Measurements from ENCODE around the gene AKAP11. TPM values are rescaled to one million over a fixed set of nuclear protein-coding genes. Genes with fewer than 3 reads are reported as not detected.

The AKAP11 gene
- total RNA-seq, 1 experiment from 2014 or later: 24.1 TPM

- CTCF ChIA-PET: no interaction called here
- BruUV-seq (replicated peaks): no TSS peak
These were observed 50.9 kb downstream of the AKAP11 start for GRCh38 chr13:42322806-42323205.

GRCh38 chr13:42324704-42325103, 52.8 kb downstream of the AKAP11 start:
- Histone ChIP-seq H3K9me3 (ENCODE audit: low read depth, low read length, poor library complexity, severe bottlenecking) (no peaks in the 10 kb centered on the region), H3K4me3 (ENCODE audit: low read depth, low read length, poor library complexity, severe bottlenecking) (no peak overlapping the region), H3K4me1 (ENCODE audit: insufficient read depth, low read length, poor library complexity, severe bottlenecking) (no peaks in the 10 kb centered on the region), H3K27ac (ENCODE audit: low read depth, low read length, poor library complexity, severe bottlenecking) (no peak overlapping the region), H3K27me3 (replicated peaks; ENCODE audit: insufficient read depth, low read depth, low read length, poor library complexity) (no peaks in the 10 kb centered on the region), H3K36me3 (ENCODE audit: insufficient read depth, low read length, poor library complexity, severe bottlenecking) (no peaks in the 10 kb centered on the region)
- TF ChIP-seq CTCF (conservative IDR thresholded peaks at IDR 0.05; ENCODE audit: low read depth, low read length) (no peak), EZH2 (IDR thresholded peaks at IDR 0.05; ENCODE audit: borderline replicate concordance, low read depth, low read length, poor library complexity, severe bottlenecking) (no peak)
- DNase-seq (ENCODE audit: low spot score): no peak
- intact Hi-C loops (cut with micrococcal nuclease; ENCODE audit: unreplicated experiment): no loop called here
- POLR2A ChIA-PET (ENCODE audit: low non-redundant PET): no interaction called here
- no TSS peak for BruUV-seq (replicated peaks)
- CTCF ChIA-PET: no interaction called here

More at GRCh38 chr13:42322806-42323205, 50.9 kb downstream of the AKAP11 start:
- Histone ChIP-seq H3K9me3 (ENCODE audit: low read depth, low read length, poor library complexity, severe bottlenecking) (no peaks in the 10 kb centered on the region), H3K4me3 (ENCODE audit: low read depth, low read length, poor library complexity, severe bottlenecking) (no peak overlapping the region), H3K27ac (ENCODE audit: low read depth, low read length, poor library complexity, severe bottlenecking) (no peak overlapping the region), H3K36me3 (ENCODE audit: insufficient read depth, low read length, poor library complexity, severe bottlenecking) (no peaks in the 10 kb centered on the region), H3K4me1 (ENCODE audit: insufficient read depth, low read length, poor library complexity, severe bottlenecking) (no peaks in the 10 kb centered on the region), H3K27me3 (replicated peaks; ENCODE audit: insufficient read depth, low read depth, low read length, poor library complexity) (no peaks in the 10 kb centered on the region)
- TF ChIP-seq CTCF (conservative IDR thresholded peaks at IDR 0.05; ENCODE audit: low read depth, low read length) (no peak), EZH2 (IDR thresholded peaks at IDR 0.05; ENCODE audit: borderline replicate concordance, low read depth, low read length, poor library complexity, severe bottlenecking) (no peak)
- POLR2A ChIA-PET (ENCODE audit: low non-redundant PET): no interaction called here
- intact Hi-C loops (cut with micrococcal nuclease; ENCODE audit: unreplicated experiment): no loop called here
- no peak for DNase-seq (ENCODE audit: low spot score)

DNA sequence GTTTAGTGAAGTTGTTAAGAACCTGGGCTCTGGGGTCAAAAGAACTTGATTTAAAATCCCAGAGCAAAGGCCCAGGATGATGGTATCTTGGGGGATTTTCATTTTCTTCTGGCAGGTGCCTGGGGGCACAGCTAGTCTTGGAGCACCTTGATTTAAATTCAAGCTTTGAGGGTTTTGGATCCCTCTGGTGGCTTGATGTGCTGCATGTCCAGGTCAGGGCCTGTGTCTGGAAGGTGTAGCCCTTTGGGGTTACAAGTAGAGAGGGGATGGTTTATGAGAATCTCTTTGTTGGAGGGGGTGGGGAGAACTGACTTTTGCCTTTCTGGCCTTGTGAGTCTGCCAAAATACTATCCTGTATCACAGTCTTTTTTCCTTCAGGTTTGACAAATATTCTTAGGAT, 55.8 kb downstream of the AKAP11 start:
- no peaks in the 10 kb centered on the region for H3K36me3 ChIP-seq (ENCODE audit: insufficient read depth, low read length, poor library complexity, severe bottlenecking)
- ChIA-PET CTCF (no interaction called here), POLR2A (ENCODE audit: low non-redundant PET) (no interaction called here)
- H3K27ac ChIP-seq (ENCODE audit: low read depth, low read length, poor library complexity, severe bottlenecking): no peak overlapping the region
- no TSS peak for BruUV-seq (replicated peaks)
- no peak for TF ChIP-seq CTCF (conservative IDR thresholded peaks at IDR 0.05; ENCODE audit: low read depth, low read length)
- no peak for TF ChIP-seq EZH2 (IDR thresholded peaks at IDR 0.05; ENCODE audit: borderline replicate concordance, low read depth, low read length, poor library complexity, severe bottlenecking)
- intact Hi-C loops (cut with micrococcal nuclease; ENCODE audit: unreplicated experiment): no loop called here
- H3K9me3 ChIP-seq (ENCODE audit: low read depth, low read length, poor library complexity, severe bottlenecking): no peaks in the 10 kb centered on the region
- H3K4me1 ChIP-seq (ENCODE audit: insufficient read depth, low read length, poor library complexity, severe bottlenecking): no peaks in the 10 kb centered on the region
- DNase-seq (ENCODE audit: low spot score): no peak
- no peak overlapping the region for H3K4me3 ChIP-seq (ENCODE audit: low read depth, low read length, poor library complexity, severe bottlenecking)
- H3K27me3 ChIP-seq (replicated peaks; ENCODE audit: insufficient read depth, low read depth, low read length, poor library complexity): no peaks in the 10 kb centered on the region
